NCI-H1694 (cell line): ENCODE data around the gene STAG3.
"Not testable (repeated sequence)": the region's sequence is repeated elsewhere in the genome, so short reads cannot be mapped to it uniquely, and the experiment has no call there.

ENCODE experiments used
- DNase-seq: peaks from one replicate; lab custom pipeline; 2025; lab: John Stamatoyannopoulos, UW

STAG3 gene, protein sequence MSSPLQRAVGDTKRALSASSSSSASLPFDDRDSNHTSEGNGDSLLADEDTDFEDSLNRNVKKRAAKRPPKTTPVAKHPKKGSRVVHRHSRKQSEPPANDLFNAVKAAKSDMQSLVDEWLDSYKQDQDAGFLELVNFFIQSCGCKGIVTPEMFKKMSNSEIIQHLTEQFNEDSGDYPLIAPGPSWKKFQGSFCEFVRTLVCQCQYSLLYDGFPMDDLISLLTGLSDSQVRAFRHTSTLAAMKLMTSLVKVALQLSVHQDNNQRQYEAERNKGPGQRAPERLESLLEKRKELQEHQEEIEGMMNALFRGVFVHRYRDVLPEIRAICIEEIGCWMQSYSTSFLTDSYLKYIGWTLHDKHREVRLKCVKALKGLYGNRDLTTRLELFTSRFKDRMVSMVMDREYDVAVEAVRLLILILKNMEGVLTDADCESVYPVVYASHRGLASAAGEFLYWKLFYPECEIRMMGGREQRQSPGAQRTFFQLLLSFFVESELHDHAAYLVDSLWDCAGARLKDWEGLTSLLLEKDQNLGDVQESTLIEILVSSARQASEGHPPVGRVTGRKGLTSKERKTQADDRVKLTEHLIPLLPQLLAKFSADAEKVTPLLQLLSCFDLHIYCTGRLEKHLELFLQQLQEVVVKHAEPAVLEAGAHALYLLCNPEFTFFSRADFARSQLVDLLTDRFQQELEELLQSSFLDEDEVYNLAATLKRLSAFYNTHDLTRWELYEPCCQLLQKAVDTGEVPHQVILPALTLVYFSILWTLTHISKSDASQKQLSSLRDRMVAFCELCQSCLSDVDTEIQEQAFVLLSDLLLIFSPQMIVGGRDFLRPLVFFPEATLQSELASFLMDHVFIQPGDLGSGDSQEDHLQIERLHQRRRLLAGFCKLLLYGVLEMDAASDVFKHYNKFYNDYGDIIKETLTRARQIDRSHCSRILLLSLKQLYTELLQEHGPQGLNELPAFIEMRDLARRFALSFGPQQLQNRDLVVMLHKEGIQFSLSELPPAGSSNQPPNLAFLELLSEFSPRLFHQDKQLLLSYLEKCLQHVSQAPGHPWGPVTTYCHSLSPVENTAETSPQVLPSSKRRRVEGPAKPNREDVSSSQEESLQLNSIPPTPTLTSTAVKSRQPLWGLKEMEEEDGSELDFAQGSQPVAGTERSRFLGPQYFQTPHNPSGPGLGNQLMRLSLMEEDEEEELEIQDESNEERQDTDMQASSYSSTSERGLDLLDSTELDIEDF

DNA sequence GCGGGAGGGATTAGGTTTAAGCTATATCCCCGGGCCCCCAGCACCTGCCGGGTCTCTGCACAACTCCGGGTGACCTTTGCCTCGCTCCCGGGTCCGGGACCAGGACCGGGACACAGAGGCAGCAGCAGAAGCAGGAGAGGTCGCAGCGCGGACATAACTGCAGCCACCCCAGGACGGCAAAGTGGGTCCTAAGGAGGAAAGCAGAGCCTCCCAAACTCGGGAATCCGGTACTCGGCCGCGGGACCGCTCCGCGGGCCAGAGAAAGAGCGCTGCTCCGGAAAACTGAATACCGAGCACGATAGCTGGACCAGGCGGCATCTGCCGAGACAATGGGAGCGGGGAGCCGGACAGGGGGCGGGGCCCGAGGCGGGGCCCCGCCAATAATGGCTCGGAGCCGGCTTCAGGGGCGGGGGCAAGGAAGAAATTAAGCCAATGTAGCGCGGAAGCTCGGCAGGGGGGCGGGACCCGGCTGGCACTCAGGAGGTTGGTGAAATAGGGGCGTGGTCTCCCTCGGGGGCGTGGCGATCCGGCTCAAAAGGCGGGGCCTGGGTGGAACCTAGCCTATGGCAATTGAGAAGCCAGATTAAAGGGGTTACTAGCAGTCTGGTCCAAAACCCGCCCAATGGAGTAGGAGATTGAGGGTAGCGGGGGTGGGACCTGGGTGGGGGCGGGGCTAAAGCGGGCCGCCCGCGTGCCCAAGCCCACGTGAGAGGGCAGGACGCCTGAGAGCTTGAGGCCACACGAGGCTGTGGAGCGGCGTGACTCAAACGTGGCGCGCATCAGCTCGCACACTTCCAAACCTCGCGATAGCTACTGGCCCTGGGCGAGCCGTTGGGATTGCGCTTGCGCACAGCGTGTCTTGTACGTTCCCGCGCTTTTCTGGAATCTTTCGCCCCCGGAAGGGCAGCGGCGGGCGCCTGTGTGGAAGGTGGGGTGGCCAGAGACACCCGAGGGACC is at the start of gene STAG3, which contains the start of gene GPC2:
Gene STAG3, plus strand, starts transcription at position 874 of the 957 bp plus-strand sequence. CDS start 2,639 bp downstream, outside the sequence.
Gene GPC2, minus strand, starts transcription at position 337 of the 957 bp plus-strand sequence. Its CDS starts 182 bp downstream, at position 155.
- DNase-seq = peak; percentile 96

DNA sequence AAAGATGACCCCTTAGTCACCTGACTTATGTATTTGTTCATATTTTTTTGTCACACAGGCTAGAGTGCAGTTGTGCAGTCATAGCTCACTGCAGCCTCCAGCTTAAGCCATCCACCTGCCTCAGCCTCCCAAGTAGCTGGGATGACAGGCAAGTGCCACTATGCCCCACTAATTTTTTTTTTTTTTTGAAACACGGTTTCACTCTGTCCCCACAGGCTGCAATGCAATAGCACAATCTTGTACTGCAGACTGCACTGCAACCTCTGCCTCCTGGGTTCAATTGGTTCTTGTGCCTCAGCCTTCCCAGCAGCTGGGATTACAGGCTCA is 49.1 kb upstream of the STAG3 start:
- no peak for DNase-seq

DNA sequence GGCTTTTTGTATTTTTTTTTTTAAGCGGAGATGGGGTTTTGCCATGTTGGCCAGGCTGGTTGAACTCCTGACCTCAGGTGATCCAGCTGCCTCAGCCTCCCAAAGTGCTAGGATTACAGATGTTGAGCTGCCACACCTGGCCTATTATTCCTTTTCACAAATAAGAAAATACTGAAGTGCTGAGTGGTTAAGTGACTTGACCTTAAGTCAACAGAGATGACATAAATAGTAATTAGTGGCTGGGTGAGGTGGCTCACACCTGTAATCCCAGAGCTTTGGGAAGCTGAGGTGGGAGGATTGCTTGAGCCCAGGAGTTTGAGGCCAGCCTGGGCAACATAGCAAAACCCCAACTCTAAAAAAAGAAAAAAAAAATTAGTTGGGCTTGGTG is 47.5 kb upstream of the STAG3 start:
- DNase-seq = not testable (repeated sequence)

DNA sequence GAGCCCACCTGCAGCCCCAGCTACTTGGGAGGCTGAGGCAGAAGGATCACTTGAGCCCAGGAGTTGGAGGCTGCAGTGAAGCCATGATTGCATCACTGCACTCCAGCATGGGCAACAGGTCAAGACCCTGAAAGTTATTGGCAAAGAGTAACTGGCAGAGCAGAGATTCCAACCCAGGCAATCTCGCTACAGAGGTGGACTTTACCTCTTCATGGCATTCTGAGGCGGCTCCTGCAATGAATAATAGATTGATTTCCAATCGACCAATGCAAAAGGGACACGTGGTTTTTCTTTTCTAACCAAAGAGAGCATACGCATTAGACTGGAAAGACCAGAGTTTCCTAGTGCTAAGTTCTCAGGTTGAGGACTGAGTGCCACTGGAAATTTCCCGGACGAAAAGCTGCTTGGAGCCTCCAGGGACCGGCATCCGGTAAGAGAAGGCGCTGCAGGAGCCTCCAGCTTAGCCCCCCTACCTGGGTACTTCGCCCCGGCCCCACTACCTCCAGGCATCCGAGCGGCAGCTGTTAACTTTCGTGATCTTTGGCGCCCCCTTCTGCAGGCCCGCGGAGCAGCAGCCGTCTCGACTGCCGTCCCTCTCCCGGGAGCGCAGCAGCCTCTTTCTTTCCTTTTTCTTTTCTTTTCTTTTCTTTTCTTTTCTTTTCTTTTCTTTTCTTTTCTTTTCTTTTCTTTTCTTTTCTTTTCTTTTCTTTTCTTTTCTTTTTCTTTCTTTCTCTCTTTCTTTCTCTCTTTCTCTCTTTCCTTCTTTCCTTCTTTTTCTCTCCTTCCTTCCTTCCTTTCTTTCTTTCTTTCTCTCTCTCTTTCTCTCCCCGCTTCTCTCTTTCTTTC is 46.9 kb upstream of the STAG3 start:
- peak; percentile 69 for DNase-seq

DNA sequence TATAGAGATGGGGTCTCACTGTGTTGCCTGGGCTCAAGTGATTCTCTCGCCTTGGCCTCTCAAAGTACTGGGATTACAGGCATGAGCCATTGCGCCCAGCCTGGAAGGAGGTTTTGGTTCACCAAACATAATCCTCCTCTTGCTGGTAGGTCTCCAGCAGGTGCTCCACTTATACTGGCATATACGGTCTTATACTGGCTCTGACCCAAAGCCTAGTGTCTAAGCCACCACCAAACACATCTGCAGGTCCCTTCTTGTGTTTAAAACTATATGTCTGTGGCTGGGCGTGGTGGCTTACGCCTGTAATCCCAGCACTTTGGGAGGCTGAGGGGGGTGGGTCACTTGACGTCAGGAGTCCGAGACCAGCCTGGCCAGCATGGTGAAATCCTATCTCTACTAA is 45.6 kb upstream of the STAG3 start:
- no peak for DNase-seq

DNA sequence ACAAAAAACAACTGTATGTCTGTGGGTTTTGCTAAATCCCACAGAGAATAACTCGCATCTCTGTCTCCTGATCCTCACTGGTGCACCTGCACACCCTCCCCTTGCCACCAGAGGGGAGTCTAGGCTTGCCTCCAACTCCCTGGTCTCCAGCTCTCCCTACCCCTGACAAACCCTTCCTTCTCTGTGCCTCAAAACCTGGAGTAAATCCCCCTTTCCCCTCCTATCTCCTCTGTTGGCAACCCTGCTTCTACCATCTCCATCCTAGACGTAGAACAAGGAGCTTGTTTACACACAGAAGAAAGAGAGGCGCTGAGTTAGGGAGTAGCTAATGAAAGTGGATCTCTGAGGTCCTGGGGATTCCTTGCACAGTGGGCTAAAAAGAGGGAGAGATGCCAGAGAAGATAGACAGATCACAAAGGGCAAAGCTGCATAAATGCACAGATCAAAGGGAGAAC is 45.0 kb upstream of the STAG3 start:
- peak; percentile 71 for DNase-seq

DNA sequence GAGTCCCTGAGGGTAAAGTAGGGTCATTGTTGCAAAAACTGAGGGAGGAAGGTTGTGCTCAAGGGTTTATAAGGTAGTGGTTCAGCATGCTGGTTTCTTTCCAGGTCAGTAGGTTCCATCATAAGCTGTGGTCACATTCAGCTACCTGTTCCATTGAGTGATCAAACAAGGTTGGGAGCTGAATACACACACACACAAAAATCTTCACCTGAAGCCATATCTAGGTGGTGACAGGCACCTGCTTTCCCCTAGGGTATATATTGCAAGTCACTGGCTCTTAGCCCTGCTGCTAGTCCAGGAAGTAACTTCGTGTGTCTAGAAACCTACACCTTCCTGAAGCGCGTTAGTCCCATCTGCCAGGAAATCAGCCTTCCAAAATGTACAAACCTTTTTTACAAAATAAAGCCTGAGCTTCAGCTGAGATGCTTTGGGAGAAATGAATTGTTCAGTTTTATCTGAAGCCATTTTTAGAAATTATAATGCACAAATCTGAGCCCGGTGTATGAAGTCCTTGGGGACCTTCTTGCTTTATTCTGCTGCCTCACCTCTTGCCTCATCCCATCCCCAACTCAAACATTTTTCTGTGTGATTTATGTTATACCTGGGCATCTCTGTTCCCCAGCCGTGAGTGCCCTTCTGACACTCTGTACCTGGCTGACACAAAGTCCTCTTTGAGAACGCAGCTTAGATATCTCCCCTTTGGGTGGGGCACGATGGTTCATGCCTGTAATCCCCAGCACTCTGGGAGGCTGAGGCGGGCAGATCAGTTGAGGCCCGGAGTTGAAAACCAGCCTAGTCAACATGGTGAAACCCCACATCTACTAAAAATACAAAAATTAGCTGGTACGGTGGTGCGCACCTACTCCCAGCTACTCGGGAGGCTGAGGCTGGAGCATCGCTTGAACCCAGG is 39.6 kb upstream of the STAG3 start:
- DNase-seq = no peak

DNA sequence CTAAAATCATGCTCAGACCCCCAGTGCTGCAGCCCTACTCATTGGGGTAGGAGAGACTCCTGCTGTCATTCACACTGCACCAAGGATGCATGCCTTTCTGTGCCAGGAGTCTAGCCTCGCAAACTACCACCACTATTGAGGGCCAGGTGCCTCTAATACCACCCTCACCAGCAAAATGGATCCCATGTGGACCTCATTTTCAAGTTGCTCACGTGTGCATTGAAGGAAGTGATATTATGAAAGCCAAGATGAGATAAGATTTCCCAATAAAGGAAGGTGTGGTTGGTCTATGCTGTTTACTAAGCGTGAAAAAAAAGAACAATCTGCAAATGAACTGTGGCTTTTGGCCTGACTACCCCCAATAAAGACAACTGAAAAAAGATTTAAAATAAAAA is 36.2 kb upstream of the STAG3 start:
- DNase-seq = no peak

DNA sequence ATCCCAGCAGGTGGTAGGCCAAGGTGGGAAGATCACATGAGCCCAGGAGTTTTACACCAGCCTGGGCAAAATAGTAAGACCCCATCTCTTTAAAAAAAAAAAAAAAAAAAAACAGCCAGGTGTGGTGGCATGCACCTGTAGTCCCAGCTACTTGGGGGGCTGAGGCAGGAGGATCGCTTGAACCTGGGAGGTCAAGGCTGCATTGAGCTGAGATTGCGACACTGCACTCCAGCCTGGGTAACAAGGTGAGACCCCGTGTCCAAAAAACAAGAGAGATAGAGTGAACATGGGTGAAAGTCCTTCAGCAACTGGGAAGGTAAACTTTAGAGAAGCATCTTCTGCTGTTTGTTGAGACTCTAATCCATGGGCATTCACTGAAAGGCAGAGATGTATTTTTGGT is 35.3 kb upstream of the STAG3 start:
- DNase-seq = no peak

DNA sequence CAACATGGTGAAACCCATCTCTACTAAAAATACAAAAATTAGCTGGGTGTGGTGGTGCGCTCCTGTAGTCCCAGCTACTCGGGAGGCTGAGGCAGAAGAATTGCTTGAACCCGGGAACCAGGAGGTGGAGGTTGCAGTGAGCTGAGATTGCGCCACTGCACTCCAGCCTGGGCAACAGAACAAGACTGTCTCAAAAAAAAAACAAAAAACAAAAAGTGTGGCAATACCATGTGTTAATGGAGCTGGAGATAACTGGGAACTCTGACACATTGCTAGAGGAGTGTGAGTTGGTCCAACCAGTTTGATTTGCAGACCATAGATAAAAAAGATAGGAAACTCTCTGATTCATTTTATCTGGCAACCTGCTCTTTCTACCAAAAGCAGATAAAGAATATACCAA is 31.4 kb upstream of the STAG3 start:
- not testable (repeated sequence) for DNase-seq

DNA sequence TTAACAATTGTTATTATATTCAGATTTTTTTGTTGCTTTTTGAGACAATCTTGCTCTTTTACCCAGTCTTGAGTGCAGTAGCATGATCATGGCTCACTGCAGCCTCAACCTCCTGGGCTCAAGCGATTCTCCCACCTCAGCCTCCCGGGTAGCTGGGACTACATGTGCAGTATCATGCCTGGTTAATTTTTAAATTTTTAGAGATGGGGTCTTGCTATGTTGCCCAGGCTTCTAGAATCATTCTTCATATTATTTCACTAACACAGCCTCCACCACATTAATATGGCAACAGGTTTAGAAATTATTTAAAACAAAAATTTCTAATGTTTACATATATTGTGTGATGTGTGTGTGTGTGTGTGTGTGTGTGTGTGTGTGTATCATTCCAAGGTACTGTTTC is 30.4 kb upstream of the STAG3 start:
- no peak for DNase-seq

DNA sequence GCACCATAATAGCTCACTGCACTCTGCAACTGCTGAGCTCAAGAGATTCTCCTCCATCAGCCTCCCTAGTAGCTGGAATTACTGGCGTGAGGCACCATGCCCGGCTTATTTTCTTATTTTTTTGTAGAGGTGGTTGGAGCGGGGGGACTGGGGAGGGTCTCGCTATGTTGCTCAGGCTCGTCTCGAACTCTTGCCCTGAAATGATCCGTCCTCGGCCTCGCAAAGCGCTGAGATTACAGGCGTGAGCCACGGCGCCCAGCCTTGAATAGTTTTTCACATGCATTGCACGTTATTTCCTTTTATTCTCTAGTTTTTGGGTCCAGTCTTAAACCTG is 29.5 kb upstream of the STAG3 start:
- no peak for DNase-seq

DNA sequence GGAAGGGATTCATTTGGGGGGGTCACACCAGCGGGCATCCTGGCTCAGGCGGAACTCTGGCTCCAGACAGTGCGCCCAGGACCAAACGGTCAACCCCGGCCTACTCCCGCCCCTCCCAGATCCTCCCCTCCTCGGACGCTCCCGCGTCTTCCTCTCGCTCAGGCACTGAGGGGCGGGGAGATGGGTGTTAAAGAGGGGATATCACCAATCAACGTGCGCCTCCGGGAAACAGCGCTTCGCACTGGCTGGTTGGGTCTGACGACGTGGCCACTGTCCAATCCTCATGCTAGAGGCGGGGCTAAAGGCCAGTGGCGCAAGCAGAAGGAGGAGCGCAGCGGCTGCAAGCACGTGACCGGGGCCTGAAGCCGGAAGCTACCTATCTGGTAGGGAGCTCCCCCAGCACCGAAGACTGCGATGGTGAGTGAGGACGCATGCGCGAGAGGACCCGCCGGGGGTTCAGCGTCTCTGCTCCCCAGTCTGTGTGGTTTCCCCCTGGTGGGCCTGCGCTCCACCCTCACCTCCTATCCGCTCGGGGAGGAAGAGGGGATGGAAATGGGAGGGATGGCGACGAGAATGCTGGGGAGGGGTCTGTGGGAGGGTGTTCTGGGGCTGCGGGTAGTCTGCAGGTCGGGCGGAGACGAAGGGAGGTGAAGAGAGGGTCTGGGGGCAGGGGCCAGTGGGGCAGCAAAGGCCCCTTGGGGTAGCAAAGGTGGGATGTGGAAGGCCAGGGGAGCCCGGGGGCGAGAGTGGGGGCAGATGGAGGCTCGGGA is 29.0 kb upstream of the STAG3 start, which contains the start of gene LAMTOR4:
Gene LAMTOR4, plus strand, starts transcription at position 360 of the 770 bp plus-strand sequence. Its CDS starts 55 bp downstream, at position 415.
- DNase-seq = peak; percentile 99

DNA sequence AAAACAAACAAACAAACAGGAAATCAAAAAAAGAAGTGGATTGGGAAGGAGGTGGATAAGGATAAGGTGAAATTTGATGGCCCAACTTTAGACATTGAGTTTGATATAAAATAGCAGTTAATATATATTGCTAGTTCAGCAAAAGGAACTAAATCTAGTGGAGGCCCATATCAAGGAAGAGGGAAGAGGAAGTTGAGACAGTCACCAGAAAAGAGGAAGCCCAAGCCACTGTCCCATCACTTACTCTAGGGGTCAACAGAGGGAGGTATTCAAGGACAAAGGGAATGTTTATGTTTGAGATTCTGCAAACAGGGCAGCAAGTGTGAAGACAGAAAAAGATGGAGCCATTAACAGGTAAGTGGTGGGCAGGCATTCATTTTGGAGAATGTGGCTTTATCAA is 25.3 kb upstream of the STAG3 start:
- DNase-seq = no peak

DNA sequence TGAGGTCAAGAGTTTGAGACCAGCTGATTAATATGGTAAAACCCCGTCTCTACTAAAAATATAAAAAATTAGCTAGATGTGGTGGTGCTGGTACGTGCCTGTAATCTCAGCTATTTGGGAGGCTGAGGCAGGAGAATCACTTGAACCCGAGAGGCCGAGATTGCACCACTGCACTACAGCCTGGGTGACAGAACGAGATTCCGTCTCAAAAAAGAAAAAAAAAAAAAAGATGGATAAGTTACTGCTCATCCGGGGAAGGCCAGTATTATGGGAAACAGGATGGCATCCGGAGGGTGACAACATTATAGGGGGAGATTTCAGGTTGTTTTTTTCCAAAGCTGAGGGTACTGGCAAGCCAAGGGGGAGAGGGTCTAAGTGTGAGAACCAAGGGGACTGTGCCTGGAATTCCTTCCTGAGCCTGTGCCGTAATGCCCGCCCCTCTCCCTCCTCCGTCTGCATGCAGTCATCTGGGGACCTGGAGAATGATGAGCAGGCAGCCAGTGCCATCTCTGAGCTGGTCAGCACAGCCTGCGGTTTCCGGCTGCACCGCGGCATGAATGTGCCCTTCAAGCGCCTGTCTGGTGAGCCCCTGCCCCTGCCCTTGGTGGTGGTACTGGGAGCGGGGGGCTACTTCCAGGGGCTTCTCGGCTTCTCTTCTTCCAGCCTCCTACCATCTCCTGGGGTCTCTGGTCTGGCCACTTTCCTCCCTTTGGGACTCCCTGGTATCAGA is 24.6 kb upstream of the STAG3 start:
- DNase-seq = no peak

DNA sequence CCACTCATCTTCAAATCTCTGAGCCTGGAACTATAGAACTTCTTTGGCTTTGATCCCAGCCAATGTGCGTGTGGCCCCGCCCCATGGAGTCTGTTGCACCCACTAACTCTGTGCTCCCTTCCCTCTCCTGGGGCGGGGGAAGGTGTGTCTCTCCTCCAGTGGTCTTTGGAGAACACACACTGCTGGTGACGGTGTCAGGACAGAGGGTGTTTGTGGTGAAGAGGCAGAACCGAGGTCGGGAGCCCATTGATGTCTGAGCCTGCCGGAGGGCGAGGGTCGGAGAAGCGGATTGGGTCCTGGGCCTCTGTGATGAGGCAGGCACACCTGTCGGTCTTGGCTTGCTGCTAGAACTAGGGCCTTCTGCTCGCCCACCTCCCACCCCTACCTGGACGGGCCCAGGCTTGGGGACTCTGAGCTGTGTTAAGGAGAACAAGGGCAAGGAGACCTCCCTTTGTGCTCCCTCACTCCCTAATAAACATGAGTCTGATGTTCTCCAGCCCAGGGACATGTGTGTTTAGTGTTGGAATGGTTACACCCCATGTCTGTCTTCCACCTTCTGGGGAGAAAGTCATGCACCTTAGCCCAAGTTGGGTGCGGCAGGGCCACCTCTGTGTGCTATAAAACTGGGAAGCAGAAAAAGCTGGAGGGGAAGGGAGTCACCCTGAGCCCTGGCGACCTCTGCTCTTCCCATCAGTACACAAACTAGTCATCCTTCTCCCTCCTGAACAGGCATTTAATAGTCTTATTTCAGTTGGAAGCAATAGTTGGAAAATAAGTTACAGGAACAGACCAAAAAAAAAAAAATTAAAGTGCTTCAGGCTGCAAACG is 23.8 kb upstream of the STAG3 start:
- no peak for DNase-seq
